ENCODE measurements around the gene SPRED3.

DNA sequence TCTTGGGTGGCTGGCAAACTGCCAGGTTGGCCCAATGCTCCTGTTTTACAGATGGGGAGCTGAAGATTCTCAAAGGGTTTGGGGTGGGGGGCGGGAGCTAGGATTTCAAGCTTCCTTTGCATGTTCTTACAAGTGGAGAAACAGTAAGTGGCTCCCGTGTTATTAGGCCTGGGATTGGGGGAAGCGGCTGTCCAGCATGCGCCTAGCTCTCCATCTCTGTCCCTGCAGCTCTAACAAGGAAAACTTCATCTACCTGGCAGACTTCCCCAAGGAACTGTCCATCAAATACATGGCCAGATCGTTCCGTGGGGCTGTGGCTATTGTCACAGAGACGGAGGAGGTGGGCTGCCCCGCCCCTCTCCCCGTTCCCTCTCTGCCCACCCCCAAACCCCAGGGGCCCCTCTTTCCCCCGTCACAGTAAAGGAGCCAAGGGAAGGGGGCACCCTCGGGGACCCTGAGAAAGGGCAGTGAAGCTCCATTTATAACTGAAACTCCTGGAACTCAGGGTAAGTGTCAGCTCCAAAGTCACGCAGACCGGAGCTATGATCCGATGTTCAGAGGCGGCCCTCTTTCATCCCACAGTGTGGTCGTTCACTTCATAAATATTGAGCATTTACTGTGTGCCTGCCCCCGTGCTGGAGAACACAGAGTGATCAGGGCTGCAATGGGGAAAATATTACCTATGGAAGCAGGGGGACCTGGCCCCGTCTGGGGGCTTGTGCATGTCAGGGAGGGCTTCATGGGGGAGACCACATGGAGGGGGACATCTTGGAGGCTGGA is 29.1 kb upstream of the SPRED3 start:
- no peak for TF ChIP-seq POLR2A (IDR thresholded peaks at IDR 0.05)
- no peak for TF ChIP-seq CTCF (IDR thresholded peaks at IDR 0.05)
- TF ChIP-seq POLR2AphosphoS5 (IDR thresholded peaks at IDR 0.05) = no peak
